ENCODE data around the gene SGPP1. TPM values are rescaled to one million over a fixed set of nuclear protein-coding genes. Genes with fewer than 3 reads are reported as not detected.

SGPP1 gene
- polyA plus RNA-seq, 3 donors = 3.3 to 13.3 (median 7.6) TPM

DNA sequence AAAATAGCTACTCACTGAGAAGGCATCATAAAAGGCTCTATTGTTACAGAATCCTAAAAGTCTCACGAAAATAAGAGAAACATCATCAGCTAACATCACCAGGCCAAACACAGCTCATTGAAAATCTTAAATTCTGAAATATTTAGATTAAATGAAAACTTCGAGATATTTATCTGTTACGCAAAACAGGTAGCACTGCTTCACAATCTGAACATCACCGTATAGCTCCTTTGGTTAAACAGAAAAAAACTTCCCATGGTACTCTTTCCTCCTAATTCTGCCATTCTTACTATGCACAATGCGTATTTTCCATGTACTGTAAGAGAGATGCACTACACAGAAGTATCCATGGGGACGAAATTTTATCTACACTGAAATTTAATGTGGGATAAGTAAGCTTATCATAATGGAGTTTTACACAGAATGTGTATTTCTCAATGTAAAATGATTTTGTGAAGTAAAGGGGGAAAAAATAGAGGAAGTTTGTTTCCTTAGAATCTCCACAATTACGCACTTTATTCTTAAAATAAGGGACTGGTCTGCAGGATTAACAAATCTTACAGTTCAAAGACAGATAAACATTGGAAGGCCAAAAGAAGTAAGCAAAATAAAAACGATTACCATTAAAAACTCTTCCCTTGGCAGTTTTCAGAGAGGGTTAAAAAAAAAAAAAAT is 1.9 kb downstream of the SGPP1 start:
- DNase-seq = peak in 1 of 3 donors; percentile 23
- Histone ChIP-seq H3K27ac (ENCODE audit: low read depth in 1 of 2, low read length in 2 of 2) (no peak overlapping the region), H3K9ac (ENCODE audit: insufficient read depth, low read length, poor library complexity, severe bottlenecking) (no peak overlapping the region), H3K36me3 (replicated peaks in 1 of 2; ENCODE audit: control insufficient read depth in 1 of 2, insufficient read depth in 2 of 2, low read length in 2 of 2) (no peaks in the 10 kb centered on the region), H3K4me3 (replicated peaks in 1 of 3; ENCODE audit: low read depth in 2 of 3, low read length in 3 of 3) (peak overlapping the region in 2 of 3 experiments; percentile 85 to 91), H3K79me2 (ENCODE audit: insufficient read depth, low read length) (no peaks in the 10 kb centered on the region), H3K9me3 (replicated peaks in 1 of 2; ENCODE audit: control insufficient read depth in 1 of 2, insufficient read depth in 1 of 2, low read length in 2 of 2) (no peaks in the 10 kb centered on the region), H2AFZ (ENCODE audit: insufficient read depth, low read depth, low read length, poor library complexity, severe bottlenecking) (no peak overlapping the region), H3K4me1 (ENCODE audit: control insufficient read depth in 1 of 2, insufficient read depth in 2 of 2, low read length in 2 of 2) (peaks cover 13 to 23% of the 10 kb centered on the region in 2 donors), H4K20me1 (ENCODE audit: insufficient read depth, low read length) (no peaks in the 10 kb centered on the region), H3K27me3 (ENCODE audit: control insufficient read depth in 2 of 2, insufficient read depth in 2 of 2, low read length in 2 of 2) (peaks cover 2 to 18% of the 10 kb centered on the region in 2 donors), H3K4me2 (replicated peaks; ENCODE audit: extremely low read depth, low read length, poor library complexity, severe bottlenecking) (peak overlapping the region; percentile 95)
- peaks cover 0 to 4% of the 10 kb centered on the region in 2 donors for H3K36me3 Mint-ChIP-seq
- H3K4me1 Mint-ChIP-seq = peaks cover 27% of the 10 kb centered on the region
- peaks cover 17 to 44% (median 18%) of the 10 kb centered on the region in 3 donors for H3K27me3 Mint-ChIP-seq (ENCODE audit: low read depth in 3 of 3)
- H3K27ac Mint-ChIP-seq = peak overlapping the region in 1 of 7 donors; percentile 41
- intact Hi-C loops (cut with micrococcal nuclease) = loop anchor here (5.0 to 10.0 kb wide), 2 partner anchors 71 to 84 kb away; partner anchors contain the start of gene WDR89 (in 1 of the 2)
- 74% methylated on average over 3 of the region's 8 CpGs for WGBS (ENCODE audit: insufficient coverage)
- H3K9me3 Mint-ChIP-seq = peaks cover 0 to 7% (median 3%) of the 10 kb centered on the region in 7 donors
- H3K4me3 Mint-ChIP-seq = peak overlapping the region; percentile 99 to 100
- TF ChIP-seq, protein P1, sequence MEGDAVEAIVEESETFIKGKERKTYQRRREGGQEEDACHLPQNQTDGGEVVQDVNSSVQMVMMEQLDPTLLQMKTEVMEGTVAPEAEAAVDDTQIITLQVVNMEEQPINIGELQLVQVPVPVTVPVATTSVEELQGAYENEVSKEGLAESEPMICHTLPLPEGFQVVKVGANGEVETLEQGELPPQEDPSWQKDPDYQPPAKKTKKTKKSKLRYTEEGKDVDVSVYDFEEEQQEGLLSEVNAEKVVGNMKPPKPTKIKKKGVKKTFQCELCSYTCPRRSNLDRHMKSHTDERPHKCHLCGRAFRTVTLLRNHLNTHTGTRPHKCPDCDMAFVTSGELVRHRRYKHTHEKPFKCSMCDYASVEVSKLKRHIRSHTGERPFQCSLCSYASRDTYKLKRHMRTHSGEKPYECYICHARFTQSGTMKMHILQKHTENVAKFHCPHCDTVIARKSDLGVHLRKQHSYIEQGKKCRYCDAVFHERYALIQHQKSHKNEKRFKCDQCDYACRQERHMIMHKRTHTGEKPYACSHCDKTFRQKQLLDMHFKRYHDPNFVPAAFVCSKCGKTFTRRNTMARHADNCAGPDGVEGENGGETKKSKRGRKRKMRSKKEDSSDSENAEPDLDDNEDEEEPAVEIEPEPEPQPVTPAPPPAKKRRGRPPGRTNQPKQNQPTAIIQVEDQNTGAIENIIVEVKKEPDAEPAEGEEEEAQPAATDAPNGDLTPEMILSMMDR (IDR thresholded peaks at IDR 0.05) = no peak

DNA sequence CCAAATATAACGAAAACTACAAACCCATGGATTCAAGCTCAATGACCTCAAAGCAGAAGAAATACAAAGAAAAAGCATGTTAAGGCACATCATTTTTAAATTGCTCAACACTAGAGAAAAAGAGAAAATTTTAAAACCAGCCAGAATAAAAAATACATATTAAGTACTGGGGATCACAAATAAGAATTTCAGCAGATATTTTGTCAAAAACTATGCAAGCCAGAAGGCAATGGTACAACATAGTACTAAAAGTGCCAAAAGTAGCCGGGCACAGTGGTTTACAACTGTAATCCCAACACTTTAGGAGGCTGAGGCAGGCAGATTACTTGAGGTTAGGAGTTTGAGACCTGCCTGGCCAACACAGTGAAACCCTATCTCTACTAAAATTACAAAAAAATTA is 10.2 kb downstream of the SGPP1 start:
- Mint-ChIP-seq H3K36me3 (peaks cover 6 to 7% of the 10 kb centered on the region in 2 donors), H3K9me3 (peaks cover 16 to 41% (median 31%) of the 10 kb centered on the region in 7 donors), H3K4me1 (peaks cover 3% of the 10 kb centered on the region), H3K4me3 (no peak overlapping the region), H3K27ac (no peak overlapping the region), H3K27me3 (ENCODE audit: low read depth in 3 of 3) (peaks cover 0 to 2% (median 0%) of the 10 kb centered on the region in 3 donors)
- no peak for DNase-seq
- Histone ChIP-seq H3K9me3 (replicated peaks in 1 of 2; ENCODE audit: control insufficient read depth in 1 of 2, insufficient read depth in 1 of 2, low read length in 2 of 2) (peaks cover 17 to 34% of the 10 kb centered on the region in 2 donors), H2AFZ (ENCODE audit: insufficient read depth, low read depth, low read length, poor library complexity, severe bottlenecking) (no peak overlapping the region), H3K9ac (ENCODE audit: insufficient read depth, low read length, poor library complexity, severe bottlenecking) (no peak overlapping the region), H3K4me1 (ENCODE audit: control insufficient read depth in 1 of 2, insufficient read depth in 2 of 2, low read length in 2 of 2) (no peaks in the 10 kb centered on the region), H3K27me3 (ENCODE audit: control insufficient read depth in 2 of 2, insufficient read depth in 2 of 2, low read length in 2 of 2) (no peaks in the 10 kb centered on the region), H3K4me2 (replicated peaks; ENCODE audit: extremely low read depth, low read length, poor library complexity, severe bottlenecking) (no peak overlapping the region), H3K79me2 (ENCODE audit: insufficient read depth, low read length) (no peaks in the 10 kb centered on the region), H3K27ac (ENCODE audit: low read depth in 1 of 2, low read length in 2 of 2) (no peak overlapping the region), H3K4me3 (replicated peaks in 1 of 3; ENCODE audit: low read depth in 2 of 3, low read length in 3 of 3) (no peak overlapping the region), H4K20me1 (ENCODE audit: insufficient read depth, low read length) (no peaks in the 10 kb centered on the region), H3K36me3 (replicated peaks in 1 of 2; ENCODE audit: control insufficient read depth in 1 of 2, insufficient read depth in 2 of 2, low read length in 2 of 2) (no peaks in the 10 kb centered on the region)
- intact Hi-C loops (cut with micrococcal nuclease) = no loop called here
- WGBS (ENCODE audit: insufficient coverage) = no CpG with 5 or more reads among the region's 2 CpGs
- TF ChIP-seq, protein P1 (IDR thresholded peaks at IDR 0.05) = no peak

All from CD14-positive monocyte (primary cell).